RPMI8226 (cell line): ENCODE data around the gene SLC22A12.

ENCODE experiments used
- DNase-seq: peaks from one replicate; pipeline ENCODE4 v3.0.0-alpha.2; 2015

The SLC22A12 gene

GRCh38 chr11:64563966-64564365, 27.1 kb upstream of the SLC22A12 start:
- DNase-seq, result no peak

GRCh38 chr11:64564419-64564818, 26.6 kb upstream of the SLC22A12 start:
- no peak for DNase-seq

DNA sequence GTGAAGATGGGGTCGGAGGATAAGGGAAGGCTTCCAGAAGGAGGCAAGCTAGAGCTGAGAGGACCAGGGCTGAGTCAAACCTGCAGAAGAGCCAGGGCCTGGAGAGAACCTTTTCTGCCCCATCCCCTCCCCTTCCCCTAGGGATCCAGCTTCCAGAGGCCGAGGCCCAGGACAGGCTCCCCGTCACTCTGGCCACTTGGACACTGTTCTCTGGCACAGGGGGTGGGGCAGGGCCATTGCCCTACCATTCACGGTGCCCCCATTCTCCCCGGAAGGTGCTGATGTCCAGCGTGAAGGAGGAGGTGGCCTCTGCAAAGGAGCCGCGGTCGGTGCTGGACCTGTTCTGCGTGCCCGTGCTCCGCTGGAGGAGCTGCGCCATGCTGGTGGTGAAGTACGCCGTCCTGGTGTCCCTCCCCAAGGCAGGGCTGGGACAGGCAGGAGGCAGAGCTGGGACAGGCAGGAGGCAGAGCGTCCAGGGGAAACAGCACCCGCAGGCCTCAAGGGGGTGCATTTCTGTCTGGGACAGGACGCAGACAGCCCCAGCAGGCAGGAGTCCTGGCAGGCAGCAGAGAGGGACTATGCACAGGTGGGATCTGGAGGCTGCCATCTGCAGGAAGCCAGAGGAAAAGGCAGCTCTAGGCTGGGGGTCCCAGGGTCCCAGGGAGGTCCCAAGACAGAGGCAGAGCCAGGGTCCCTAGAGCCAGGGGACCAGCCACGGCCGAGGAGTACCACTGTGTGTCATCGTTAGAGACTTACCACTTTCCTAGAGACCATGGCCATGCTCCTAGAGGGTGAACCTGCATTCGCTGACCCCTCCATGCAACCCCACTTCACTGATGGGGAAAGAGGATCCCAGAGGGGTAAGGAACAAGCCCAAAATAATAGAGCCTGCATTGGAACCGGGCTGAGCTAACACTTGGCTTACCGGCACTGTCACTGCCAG, 25.8 kb upstream of the SLC22A12 start:
- DNase-seq, result no peak

- DNase-seq, result peak; percentile 69
These were observed 24.7 kb upstream of the SLC22A12 start for GRCh38 chr11:64566042-64566914.

GRCh38 chr11:64566915-64567891, 23.8 kb upstream of the SLC22A12 start:
- no peak for DNase-seq

- DNase-seq, result no peak
These were observed 22.9 kb upstream of the SLC22A12 start for GRCh38 chr11:64568041-64568571.

GRCh38 chr11:64568584-64569140, 22.4 kb upstream of the SLC22A12 start:
- no peak for DNase-seq

GRCh38 chr11:64569300-64569970, 21.6 kb upstream of the SLC22A12 start:
- no peak for DNase-seq

- DNase-seq, result no peak
These were observed 20.7 kb upstream of the SLC22A12 start for GRCh38 chr11:64570341-64570740.

DNA sequence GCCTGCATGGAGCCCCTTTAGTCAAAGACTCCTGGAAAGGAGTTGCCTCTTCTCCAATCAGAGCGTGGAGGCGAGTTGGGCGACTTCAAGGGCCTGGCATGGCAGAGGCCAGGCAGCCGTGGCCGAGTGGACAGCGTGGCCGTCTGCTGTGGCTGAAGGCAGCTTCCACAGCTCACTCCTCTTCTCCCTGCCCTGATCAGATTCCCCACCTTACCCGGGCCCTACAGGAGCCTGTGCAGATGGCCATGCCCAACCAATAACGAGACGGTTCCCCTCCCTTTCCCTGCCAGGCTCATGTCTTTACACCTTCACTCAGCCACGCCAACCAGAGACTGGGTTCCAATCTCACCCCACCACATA, 20.0 kb upstream of the SLC22A12 start:
- no peak for DNase-seq

DNA sequence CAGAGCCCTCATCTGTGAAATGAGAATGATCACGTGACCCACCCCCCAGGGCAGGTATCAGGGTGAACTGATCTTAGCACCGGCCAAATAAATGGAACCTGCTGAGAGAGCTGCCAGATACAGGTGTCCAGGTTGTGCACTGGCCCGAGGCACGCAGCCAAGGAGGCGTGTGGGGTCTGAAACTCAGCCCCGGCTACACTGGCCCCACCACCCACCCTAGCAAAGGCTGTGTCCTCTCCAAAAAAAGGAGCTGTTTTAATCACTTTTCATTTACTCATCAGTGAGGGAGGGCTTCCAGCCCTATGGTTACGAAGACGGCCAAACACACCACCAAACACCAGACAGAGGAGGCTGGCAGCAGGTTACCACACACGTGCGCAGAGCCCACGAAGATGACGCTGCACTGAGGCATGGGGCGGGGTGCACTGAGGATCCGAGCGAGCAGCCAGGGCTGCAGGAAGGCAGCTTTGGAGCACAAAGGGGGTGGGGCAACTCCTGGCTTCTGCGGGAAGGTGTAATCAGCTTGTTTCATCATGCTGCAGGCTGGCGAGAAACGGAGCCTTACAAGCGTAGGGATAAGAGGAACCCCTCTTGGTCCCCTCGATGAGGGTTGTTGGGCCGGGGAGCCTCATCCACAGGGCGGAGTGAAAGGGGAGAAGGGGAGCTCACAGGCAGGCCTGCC, 19.5 kb upstream of the SLC22A12 start:
- DNase-seq, result peak; percentile 40

DNA sequence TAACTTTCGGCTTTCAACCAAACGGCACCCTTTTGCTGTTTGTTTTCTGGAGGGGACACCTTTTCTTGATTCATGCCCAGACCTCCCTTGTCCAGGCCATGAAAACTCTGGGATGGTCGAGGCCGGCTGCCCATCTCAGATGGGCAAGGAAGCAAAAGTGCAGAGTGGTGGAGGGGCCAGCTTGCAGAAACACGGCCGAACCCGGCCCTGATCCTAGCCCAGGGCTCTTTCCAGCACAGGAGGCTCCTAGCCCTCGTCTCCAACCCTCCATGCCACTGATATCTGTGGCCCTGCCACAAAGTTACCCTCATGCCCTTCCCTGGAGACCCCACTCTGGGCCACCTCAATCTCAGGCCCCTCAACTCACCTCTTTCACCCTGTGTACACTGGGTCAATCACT, 18.9 kb upstream of the SLC22A12 start:
- DNase-seq, result no peak

GRCh38 chr11:64577202-64577601, 13.8 kb upstream of the SLC22A12 start:
- DNase-seq, result no peak

GRCh38 chr11:64580412-64580811, 10.6 kb upstream of the SLC22A12 start:
- no peak for DNase-seq

- no peak for DNase-seq
These were observed 9.9 kb upstream of the SLC22A12 start for GRCh38 chr11:64581057-64581523.

DNA sequence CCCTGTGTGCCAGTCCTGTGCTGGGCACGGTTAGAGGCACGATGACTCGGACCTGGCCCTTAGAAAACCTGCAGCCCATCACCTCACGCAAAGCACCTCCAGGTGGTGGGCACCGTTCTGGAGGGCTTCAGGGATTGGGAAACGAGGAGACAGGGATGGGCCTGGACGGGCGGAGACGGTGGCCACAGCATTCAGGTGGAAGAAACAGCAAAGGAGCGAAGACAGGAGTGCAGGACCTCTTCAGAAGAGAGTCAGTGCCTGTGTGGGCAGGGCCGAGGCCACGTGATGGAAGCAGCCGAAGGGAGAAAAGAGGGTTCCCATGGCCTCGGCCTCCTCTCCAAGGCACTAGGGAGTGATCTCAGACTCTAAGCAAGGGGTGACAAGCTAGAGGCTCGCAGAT, 8.1 kb upstream of the SLC22A12 start:
- DNase-seq, result no peak

DNA sequence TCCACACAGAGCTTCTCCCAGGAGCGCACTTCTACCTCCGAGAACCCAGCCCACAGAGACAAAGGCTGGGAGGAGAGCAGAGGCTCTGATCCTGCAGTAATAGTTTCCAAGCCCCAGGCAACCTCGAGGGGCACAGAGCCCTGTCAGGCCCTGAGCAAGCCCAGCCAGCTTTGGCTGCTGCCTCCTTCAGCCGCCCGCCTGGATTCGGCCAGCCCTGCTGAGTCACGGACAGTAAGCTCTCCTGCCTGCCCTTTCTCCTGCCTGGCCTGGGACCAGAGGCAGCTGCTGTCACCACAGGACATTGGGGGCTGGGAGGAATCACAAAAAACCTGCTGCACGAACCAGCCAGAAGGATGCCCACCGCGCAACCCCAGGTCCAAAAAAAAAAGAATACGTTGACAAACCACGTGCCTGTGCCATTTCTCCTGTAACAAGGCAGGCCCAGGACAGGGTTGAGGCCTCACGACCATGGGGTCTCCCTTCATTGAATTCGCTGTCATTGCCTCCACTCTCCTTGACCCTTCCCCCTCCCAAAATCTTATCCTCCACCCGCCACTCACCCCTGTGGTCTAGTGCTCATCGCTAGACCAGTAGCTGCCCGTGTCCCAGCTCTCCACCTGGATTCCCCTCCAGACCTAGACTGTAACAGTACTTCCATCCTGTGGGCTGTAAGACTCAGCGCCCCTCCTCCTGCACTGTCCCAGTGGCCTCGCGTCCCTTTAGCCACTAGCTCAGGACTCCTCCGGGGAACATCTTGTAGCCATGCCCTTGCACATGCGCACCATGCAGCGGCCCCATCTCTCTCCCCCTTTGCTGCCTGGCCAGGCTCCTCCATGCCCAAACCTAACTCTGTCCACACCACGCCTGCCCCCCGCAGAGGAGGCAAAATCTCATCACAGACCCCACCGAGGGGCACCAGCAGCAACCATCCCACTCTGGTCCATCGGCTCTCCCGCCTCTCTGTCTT, 7.4 kb upstream of the SLC22A12 start:
- DNase-seq, result no peak

DNA sequence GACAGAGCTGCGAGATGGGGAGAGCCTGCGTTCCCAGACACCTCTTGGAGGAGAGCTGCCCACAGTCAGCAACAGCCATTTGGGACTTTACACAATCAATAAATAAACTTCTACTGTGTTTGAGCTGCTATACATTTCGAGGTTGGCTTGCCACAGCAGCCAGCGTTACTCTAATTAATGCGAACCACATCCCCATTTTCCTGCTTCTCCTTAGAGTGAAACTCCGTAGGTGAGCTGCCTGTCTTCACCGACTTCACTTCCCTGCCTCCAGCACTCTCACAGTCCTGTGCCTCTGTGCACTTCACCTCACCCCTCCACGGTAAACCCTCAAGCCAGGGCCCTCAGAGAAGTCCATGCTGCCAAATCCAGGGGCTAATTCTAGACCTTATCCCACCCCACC, 5.9 kb upstream of the SLC22A12 start:
- DNase-seq, result no peak

DNA sequence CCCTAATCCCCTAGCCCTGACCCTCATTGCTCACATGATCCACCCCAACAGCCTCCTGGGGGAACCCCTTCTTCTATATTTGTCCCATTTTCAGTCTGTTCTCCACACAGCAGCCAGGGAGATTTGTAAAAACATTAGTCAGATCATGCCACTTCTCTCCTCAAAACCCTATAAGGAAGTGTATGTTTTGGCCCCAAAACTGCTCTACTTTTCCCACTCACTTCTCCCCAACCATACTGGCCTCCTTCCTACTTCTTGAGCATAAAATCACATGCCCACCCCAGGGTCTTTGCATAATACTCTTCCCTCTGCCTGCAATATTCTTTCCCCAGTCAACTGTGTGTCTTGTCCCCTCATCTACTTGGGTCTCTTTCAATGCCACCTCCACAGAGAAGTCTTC, 4.7 kb upstream of the SLC22A12 start:
- no peak for DNase-seq
